IPS DF 4.7 (cell line): Measurements from ENCODE around the gene PHOX2A.
"Not testable (repeated sequence)": the region's sequence is repeated elsewhere in the genome, so short reads cannot be mapped to it uniquely, and the experiment has no call there.

ENCODE experiments used
- DNase-seq: peaks from one replicate; pipeline ENCODE4 v3.0.0-alpha.2; 2013; ENCODE audit warnings: low spot score; ENCODE audit errors: extremely low read depth

Gene PHOX2A

GRCh38 chr11:72244060-72244360 is at the start of gene PHOX2A:
Gene PHOX2A, minus strand, starts transcription at chr11:72244176. Its CDS starts 172 bp downstream, at chr11:72244004.
- no peak for DNase-seq

GRCh38 chr11:72293391-72293790 is 49.4 kb upstream of the PHOX2A start:
- no peak for DNase-seq

- DNase-seq = no peak
Observed at GRCh38 chr11:72292106-72292785, 48.3 kb upstream of the PHOX2A start.

- DNase-seq = not testable (repeated sequence)
Observed at GRCh38 chr11:72290741-72291140, 46.8 kb upstream of the PHOX2A start.

- no peak for DNase-seq
Observed at GRCh38 chr11:72287293-72287692, 43.3 kb upstream of the PHOX2A start.

GRCh38 chr11:72283947-72284346 is 40.0 kb upstream of the PHOX2A start:
- DNase-seq = no peak

GRCh38 chr11:72280726-72281315 is 36.8 kb upstream of the PHOX2A start:
- DNase-seq = no peak

- DNase-seq = no peak
Observed at GRCh38 chr11:72280037-72280436, 36.1 kb upstream of the PHOX2A start.

GRCh38 chr11:72278905-72279304 is 34.9 kb upstream of the PHOX2A start:
- no peak for DNase-seq

- no peak for DNase-seq
Observed at GRCh38 chr11:72274435-72274834, 30.5 kb upstream of the PHOX2A start.

GRCh38 chr11:72271980-72272379 is 28.0 kb upstream of the PHOX2A start:
- no peak for DNase-seq

GRCh38 chr11:72267956-72268617 is 24.1 kb upstream of the PHOX2A start:
- no peak for DNase-seq

- not testable (repeated sequence) for DNase-seq
Observed at GRCh38 chr11:72266960-72267359, 23.0 kb upstream of the PHOX2A start.

GRCh38 chr11:72265951-72266350 is 22.0 kb upstream of the PHOX2A start:
- no peak for DNase-seq

GRCh38 chr11:72263361-72263760 is 19.4 kb upstream of the PHOX2A start:
- DNase-seq = no peak

- no peak for DNase-seq
Observed at GRCh38 chr11:72260574-72260973, 16.6 kb upstream of the PHOX2A start.

GRCh38 chr11:72259490-72259889 is 15.5 kb upstream of the PHOX2A start:
- no peak for DNase-seq

GRCh38 chr11:72257570-72257969 is 13.6 kb upstream of the PHOX2A start:
- DNase-seq = no peak

- no peak for DNase-seq
Observed at GRCh38 chr11:72254299-72254993, 10.5 kb upstream of the PHOX2A start.

GRCh38 chr11:72253392-72253791 is 9.4 kb upstream of the PHOX2A start:
- DNase-seq = no peak

GRCh38 chr11:72251614-72252013 is 7.6 kb upstream of the PHOX2A start:
- DNase-seq = no peak
